Fibroblast of lung (primary cell): ENCODE measurements around the gene PDE6A. TPM values are rescaled to one million over a fixed set of nuclear protein-coding genes. Genes with fewer than 3 reads are reported as not detected.
"Not testable (repeated sequence)": the region's sequence is repeated elsewhere in the genome, so short reads cannot be mapped to it uniquely, and the experiment has no call there.

ENCODE experiments used
- DNase-seq, 2 donors: peaks; one replicate each; pipeline versions ENCODE4 v3.0.0 to v3.0.0-alpha.2; 2010; ENCODE audit warnings: low read depth in 2 of 2
- H2AFZ ChIP-seq: 2 replicates; pipeline ENCODE4 v1.5.1; 2012; ENCODE audit warnings: low read length, control low read depth, inconsistent platforms
- H3K27ac ChIP-seq: 2 replicates; pipeline ENCODE4 v1.5.1; 2011; ENCODE audit warnings: low read length, control low read depth; ENCODE audit not compliant: insufficient read depth
- H3K27me3 ChIP-seq: 2 replicates; pipeline ENCODE4 v1.5.1; 2011; ENCODE audit warnings: mild to moderate bottlenecking, low read length; ENCODE audit not compliant: control insufficient read depth, insufficient read depth
- H3K36me3 ChIP-seq: 2 replicates; pipeline ENCODE4 v1.5.1; 2011; ENCODE audit warnings: low read length; ENCODE audit not compliant: control insufficient read depth, insufficient read depth
- H3K4me1 ChIP-seq: 2 replicates; pipeline ENCODE4 v1.5.1; 2011; ENCODE audit warnings: low read length; ENCODE audit not compliant: control insufficient read depth, insufficient read depth; ENCODE audit errors: extremely low read depth
- H3K4me2 ChIP-seq: 2 replicates; pipeline ENCODE4 v1.5.1; 2011; ENCODE audit warnings: low read length, control low read depth; ENCODE audit not compliant: insufficient read depth; ENCODE audit errors: extremely low read depth
- H3K4me3 ChIP-seq, 4 experiments: fragments of 200-600 bp in 1 of 4; sonication (generic) in 1 of 4; replicated peaks in 1 of 4; 2 replicates each; pipeline ENCODE4 v1.5.1; 2011 to 2016; ENCODE audit warnings: low read length in 4 of 4, low read depth in 3 of 4, mild to moderate bottlenecking in 3 of 4, control low read depth in 2 of 4, inconsistent platforms in 1 of 4, mixed read lengths in 1 of 4; ENCODE audit not compliant: insufficient read depth in 1 of 4; ENCODE audit errors: control extremely low read depth in 1 of 4
- H3K79me2 ChIP-seq: 2 replicates; pipeline ENCODE4 v1.5.1; 2012; ENCODE audit warnings: mild to moderate bottlenecking, low read length, inconsistent platforms; ENCODE audit not compliant: control insufficient read depth, insufficient read depth
- H3K9ac ChIP-seq: 2 replicates; pipeline ENCODE4 v1.5.1; 2011; ENCODE audit warnings: mild to moderate bottlenecking, low read length, control low read depth; ENCODE audit not compliant: insufficient read depth
- H3K9me3 ChIP-seq: 2 replicates; pipeline ENCODE4 v1.5.1; 2012; ENCODE audit warnings: low read depth, low read length; ENCODE audit not compliant: control insufficient read depth, insufficient read depth
- H4K20me1 ChIP-seq: 2 replicates; pipeline ENCODE4 v1.5.1; 2011; ENCODE audit warnings: low read length; ENCODE audit not compliant: control insufficient read depth, insufficient read depth; ENCODE audit errors: extremely low read depth
- CTCF ChIP-seq, 2 donors: IDR thresholded peaks in 1 of 2; conservative IDR thresholded peaks in 1 of 2; 1 replicate in 1 of 2; 2 replicates in 1 of 2; pipeline ENCODE4 v1.5.1; 2011 to 2012; ENCODE audit warnings: low read length in 2 of 2, control low read depth in 1 of 2, inconsistent platforms in 1 of 2, low read depth in 1 of 2, mild to moderate bottlenecking in 1 of 2
- EZH2 ChIP-seq: IDR thresholded peaks from 2 replicates; pipeline ENCODE4 v1.5.1; 2012; ENCODE audit warnings: low read length, control low read depth, mild to moderate bottlenecking; ENCODE audit errors: missing control alignments
- polyA plus RNA-seq, 2 donors: library from polyadenylated mRNA; depleted of rRNA in 1 of 2; stranded (reverse) in 1 of 2; unstranded in 1 of 2; fragments of >200 nt; gene quantifications; 2 replicates each; pipeline ENCODE4 v1.2.1, GENCODE V29; 2011 to 2012; ENCODE audit warnings: missing spikeins in 1 of 2
- total RNA-seq: library from RNA; depleted of rRNA; stranded (reverse); fragments of >200 nt; gene quantifications from 2 replicates; pipeline ENCODE4 v1.2.1, GENCODE V29; 2014

The PDE6A gene
- total and polyA plus RNA-seq, 2 donors (not counting 1 experiment from before 2014, with no cell fraction given): under 0.01 TPM; not detected in 1

- Histone ChIP-seq H3K4me1 (no peaks in the 10 kb centered on the region), H3K27me3 (no peaks in the 10 kb centered on the region), H3K27ac (no peak overlapping the region), H3K9ac (no peak overlapping the region), H2AFZ (no peak overlapping the region), H3K79me2 (no peaks in the 10 kb centered on the region), H4K20me1 (no peaks in the 10 kb centered on the region), H3K9me3 (no peaks in the 10 kb centered on the region), H3K4me3 (no peak overlapping the region), H3K4me2 (no peak overlapping the region), H3K36me3 (no peaks in the 10 kb centered on the region)
- no peak for DNase-seq
- TF ChIP-seq EZH2: no peak
- no peak for TF ChIP-seq CTCF (conservative IDR thresholded peaks at IDR 0.05 in 1 of 2, IDR thresholded peaks at IDR 0.05 in 1 of 2; ENCODE audit: low read depth in 1 of 2, low read length in 2 of 2)
These were observed 62.7 kb downstream of the PDE6A start for GRCh38 chr5:149881874-149882273.

- Histone ChIP-seq H2AFZ (no peak overlapping the region), H3K79me2 (no peaks in the 10 kb centered on the region), H3K36me3 (no peaks in the 10 kb centered on the region), H3K4me1 (no peaks in the 10 kb centered on the region), H3K9me3 (no peaks in the 10 kb centered on the region), H3K4me3 (no peak overlapping the region), H3K27ac (no peak overlapping the region), H3K4me2 (no peak overlapping the region), H3K27me3 (no peaks in the 10 kb centered on the region), H3K9ac (no peak overlapping the region), H4K20me1 (no peaks in the 10 kb centered on the region)
- DNase-seq: no peak
- TF ChIP-seq CTCF (conservative IDR thresholded peaks at IDR 0.05 in 1 of 2, IDR thresholded peaks at IDR 0.05 in 1 of 2; ENCODE audit: low read depth in 1 of 2, low read length in 2 of 2): no peak
- TF ChIP-seq EZH2: no peak
These were observed 63.4 kb downstream of the PDE6A start for GRCh38 chr5:149881069-149881622.

- DNase-seq, H3K79me2 ChIP-seq, H3K36me3 ChIP-seq, H3K9me3 ChIP-seq, H2AFZ ChIP-seq, H3K4me2 ChIP-seq, H3K4me1 ChIP-seq, H3K27me3 ChIP-seq, H4K20me1 ChIP-seq, H3K9ac ChIP-seq, H3K4me3 ChIP-seq, H3K27ac ChIP-seq: not testable (repeated sequence)
These were observed 65.0 kb downstream of the PDE6A start for GRCh38 chr5:149879593-149879992.
